Stomach (tissue), 9 donors: Measurements from ENCODE around the gene EEFSEC. TPM values are rescaled to one million over a fixed set of nuclear protein-coding genes. Genes with fewer than 3 reads are reported as not detected.

Experiments used
- DNase-seq, 2 donors: peaks; one replicate each; pipeline versions ENCODE4 v3.0.0 to v3.0.0-alpha.2; 2013 to 2019
- H3K27ac ChIP-seq, 5 donors: fragments of 200-600 bp in 4 of 5; sonication (generic) in 4 of 5; one replicate each; pipeline ENCODE4 v1.5.1; 2013 to 2019; ENCODE audit warnings: mild to moderate bottlenecking in 1 of 5, moderate library complexity in 1 of 5
- H3K27me3 ChIP-seq, 3 donors: fragments of 200-600 bp; sonication (generic); one replicate each; pipeline ENCODE4 v1.5.1; 2017 to 2019; ENCODE audit warnings: mixed run types in 1 of 3
- H3K36me3 ChIP-seq, 4 donors: fragments of 200-600 bp; sonication (generic); 1 replicate in 3 of 4; 2 replicates in 1 of 4; pipeline ENCODE4 v1.5.1; 2016 to 2019
- H3K4me1 ChIP-seq, 4 donors: fragments of 200-600 bp; sonication (generic); one replicate each; pipeline ENCODE4 v1.5.1; 2016 to 2019
- H3K4me3 ChIP-seq, 4 donors: fragments of 200-600 bp; sonication (generic) in 3 of 4; one replicate each; pipeline ENCODE4 v1.5.1; 2016 to 2019; ENCODE audit warnings: mild to moderate bottlenecking in 1 of 4
- H3K9me3 ChIP-seq, 4 donors: fragments of 200-600 bp; sonication (generic); one replicate each; pipeline ENCODE4 v1.5.1; 2016 to 2019
- CTCF ChIP-seq, 7 experiments: fragments of 450-650 bp in 4 of 7; fragments of 200-600 bp in 3 of 7; sonication (generic) in 3 of 7; IDR thresholded peaks; one replicate each; pipeline ENCODE4 v1.5.1; 2016 to 2019; ENCODE audit warnings: antibody characterized with exemption in 7 of 7, control low read depth in 2 of 7, mild to moderate bottlenecking in 1 of 7
- EP300 ChIP-seq: sonication (generic); formaldehyde crosslinking; IDR thresholded peaks from one replicate; pipeline ENCODE4 v1.6.1; 2017; ENCODE audit warnings: antibody characterized with exemption
- POLR2A ChIP-seq, 4 donors: fragments of 450-650 bp; IDR thresholded peaks; one replicate each; pipeline ENCODE4 v1.6.1; 2016; ENCODE audit warnings: antibody characterized with exemption in 4 of 4, control low read depth in 2 of 4, mild to moderate bottlenecking in 1 of 4, moderate library complexity in 1 of 4
- POLR2AphosphoS5 ChIP-seq, 3 donors: sonication (generic); formaldehyde crosslinking; IDR thresholded peaks; one replicate each; pipeline ENCODE4 v1.6.1; 2016; ENCODE audit warnings: antibody characterized with exemption in 3 of 3
- WGBS, 5 donors: extraction: QIAGEN DNeasy Blood & Tissue Kit in 3 of 5; methylation state at CpG; one replicate each; pipeline versions ENCODE4 v1.1.5 to v1.1.7; 2013 to 2018; 5-methylcytosine and 5-hydroxymethylcytosine counted together
- intact Hi-C: fragments of 100-400 bp; cut with DNase I; formaldehyde crosslinking; loops from one replicate; pipeline ENCODE4 v1.15.1; 2023; ENCODE audit warnings: low total_unique reads
- polyA plus RNA-seq, 3 donors: library from polyadenylated mRNA; stranded (reverse); fragments of 200-250 nt; gene quantifications; one replicate each; pipeline ENCODE4 v1.2.3, GENCODE V29; 2013
- total RNA-seq, 5 donors: library from RNA; depleted of rRNA; stranded (reverse); fragments of >200 nt; gene quantifications; one replicate each; pipeline versions ENCODE4 v1.1.0 to v1.2.3, GENCODE V29; 2014 to 2016
- donor health status: healthy with polysubstance abuse.
- donor health status: Bipolar disorder and iron deficiency.
- donor health status: healthy.

The EEFSEC gene
- total and polyA plus RNA-seq, 8 donors, result 5.0 to 39.1 (median 13.2) TPM

- DNase-seq, result no peak
- Histone ChIP-seq H3K27ac (no peak overlapping the region), H3K4me3 (no peak overlapping the region), H3K27me3 (no peaks in the 10 kb centered on the region), H3K9me3 (no peaks in the 10 kb centered on the region), H3K36me3 (peaks cover 4 to 21% (median 11%) of the 10 kb centered on the region in 4 donors), H3K4me1 (peaks cover 25 to 42% (median 35%) of the 10 kb centered on the region in 4 donors)
- WGBS, 5 donors, result 93 to 98% (median 95%) methylated on average over 2 of the region's 2 CpGs
- TF ChIP-seq EP300, result no peak
- TF ChIP-seq CTCF (IDR thresholded peaks at IDR 0.05), result no peak
- no peak for TF ChIP-seq POLR2A (IDR thresholded peaks at IDR 0.05)
- TF ChIP-seq POLR2AphosphoS5 (IDR thresholded peaks at IDR 0.05), result no peak
- intact Hi-C loops, result no loop called here
Observed at GRCh38 chr3:128346562-128346961, 193.3 kb downstream of the EEFSEC start.

DNA sequence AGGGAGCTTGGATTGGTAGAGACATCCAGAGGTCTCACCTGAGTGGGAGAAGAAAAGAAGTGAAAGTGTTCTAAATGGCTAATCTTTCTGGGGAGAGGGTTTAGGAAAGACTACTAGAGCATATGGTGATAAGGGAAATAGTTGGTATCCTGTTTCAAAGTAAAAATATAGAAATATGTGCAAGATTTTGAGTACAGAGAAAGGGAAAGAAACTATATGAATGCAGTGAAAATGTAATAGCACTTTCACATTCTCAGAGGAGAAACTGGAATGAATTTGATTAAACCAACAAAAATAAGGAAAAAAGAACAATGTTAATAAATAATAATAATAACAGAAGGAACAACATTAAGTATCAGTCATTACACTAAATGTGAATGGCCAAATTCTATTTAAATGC is 194.0 kb downstream of the EEFSEC start:
- DNase-seq, result no peak
- Histone ChIP-seq H3K27ac (no peak overlapping the region), H3K36me3 (peaks cover 0 to 15% (median 6%) of the 10 kb centered on the region in 4 donors), H3K4me3 (no peak overlapping the region), H3K9me3 (no peaks in the 10 kb centered on the region), H3K4me1 (peaks cover 25 to 42% (median 35%) of the 10 kb centered on the region in 4 donors), H3K27me3 (no peaks in the 10 kb centered on the region)
- TF ChIP-seq EP300 (no peak), CTCF (IDR thresholded peaks at IDR 0.05) (no peak), POLR2AphosphoS5 (IDR thresholded peaks at IDR 0.05) (no peak), POLR2A (IDR thresholded peaks at IDR 0.05) (no peak)
- intact Hi-C loops, result no loop called here

DNA sequence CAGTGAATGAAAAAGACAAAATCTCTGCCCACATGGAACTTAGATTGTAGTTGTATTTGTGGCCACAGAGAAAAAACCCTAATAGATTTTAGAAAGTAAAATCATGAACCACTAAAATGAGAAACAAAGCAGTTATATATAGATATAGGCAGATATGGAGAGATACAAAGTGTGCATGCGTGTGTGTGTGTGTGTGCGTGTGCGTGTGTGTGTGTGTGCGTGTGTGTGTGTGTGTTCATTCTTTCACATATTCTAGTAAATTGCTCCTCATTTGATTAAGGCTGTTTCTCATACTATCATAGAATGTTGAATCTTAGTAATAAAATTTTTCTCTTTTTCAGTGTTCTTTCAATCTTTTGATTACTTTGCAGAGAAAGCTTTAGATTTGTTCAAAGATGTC is 194.8 kb downstream of the EEFSEC start:
- Histone ChIP-seq H3K4me1 (peaks cover 25 to 41% (median 34%) of the 10 kb centered on the region in 4 donors), H3K9me3 (no peaks in the 10 kb centered on the region), H3K27me3 (no peaks in the 10 kb centered on the region), H3K36me3 (peaks cover 0 to 9% (median 3%) of the 10 kb centered on the region in 4 donors), H3K4me3 (no peak overlapping the region), H3K27ac (no peak overlapping the region)
- WGBS, 5 donors, result 53 to 79% (median 69%) methylated on average over 4 of the region's 4 CpGs
- no peak for DNase-seq
- TF ChIP-seq POLR2AphosphoS5 (IDR thresholded peaks at IDR 0.05) (no peak), POLR2A (IDR thresholded peaks at IDR 0.05) (no peak), CTCF (IDR thresholded peaks at IDR 0.05) (no peak), EP300 (no peak)
- intact Hi-C loops, result no loop called here

DNA sequence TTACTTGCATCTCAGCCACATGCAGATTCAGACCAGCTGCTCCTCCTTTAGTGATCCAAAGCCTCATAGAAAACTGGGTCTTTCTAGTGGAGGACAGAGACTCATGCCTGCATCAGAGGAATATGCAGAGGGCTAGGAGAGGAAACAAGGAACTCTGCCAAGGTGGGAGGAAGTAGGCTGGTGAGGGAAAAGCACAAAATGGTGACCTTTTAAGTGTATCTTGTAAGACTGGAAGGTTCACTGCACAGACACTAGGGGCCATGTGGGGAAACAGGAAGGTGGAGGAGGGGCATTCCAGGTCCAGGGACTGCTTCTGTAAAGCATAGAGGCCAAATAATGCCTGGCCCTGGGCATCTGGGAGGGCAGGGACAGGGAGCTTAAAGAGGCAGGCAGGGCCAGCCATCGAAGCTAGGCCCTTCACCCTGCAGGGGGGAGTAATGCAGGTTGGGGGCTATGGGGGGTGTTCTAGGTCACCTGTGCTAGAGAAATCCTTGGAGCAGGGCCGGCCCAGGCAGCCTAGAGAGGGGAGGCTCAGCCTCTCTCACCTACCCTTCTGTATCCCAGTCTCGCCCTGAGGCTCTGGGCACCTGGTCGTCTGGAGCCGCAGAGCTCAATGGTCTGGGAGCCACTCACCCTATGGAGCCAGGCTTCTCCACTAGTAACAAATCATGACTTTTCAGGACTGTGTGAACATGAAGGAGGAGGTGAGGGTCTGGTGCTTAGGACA is 195.7 kb downstream of the EEFSEC start:
- no peaks in the 10 kb centered on the region for H3K9me3 ChIP-seq
- peak in 1 of 2 donors; percentile 48 for DNase-seq
- peaks cover 22 to 39% (median 31%) of the 10 kb centered on the region in 4 donors for H3K4me1 ChIP-seq
- WGBS, 5 donors, result 89 to 96% (median 94%) methylated on average over 1 to 5 of the region's 5 CpGs
- TF ChIP-seq POLR2A (IDR thresholded peaks at IDR 0.05), result no peak
- TF ChIP-seq EP300, result no peak
- TF ChIP-seq CTCF (IDR thresholded peaks at IDR 0.05), result no peak
- no peak for TF ChIP-seq POLR2AphosphoS5 (IDR thresholded peaks at IDR 0.05)
- peak overlapping the region in 4 of 5 donors; percentile 32 to 60 (median 56) for H3K27ac ChIP-seq
- no peaks in the 10 kb centered on the region for H3K27me3 ChIP-seq
- no peak overlapping the region for H3K4me3 ChIP-seq
- intact Hi-C loops, result no loop called here
- H3K36me3 ChIP-seq, result peaks cover 0 to 9% (median 4%) of the 10 kb centered on the region in 4 donors
